Measurements from ENCODE around the gene PRTG. TPM values are rescaled to one million over a fixed set of nuclear protein-coding genes. Genes with fewer than 3 reads are reported as not detected.

Gene PRTG
- total RNA-seq, 2 experiments from 2014 or later: not detected

GRCh38 chr15:55652909-55653495 is 90.0 kb downstream of the PRTG start:
- Mint-ChIP-seq H3K4me3 (no peak overlapping the region), H3K27me3 (ENCODE audit: low read depth) (no peaks in the 10 kb centered on the region), H3K9me3 (no peaks in the 10 kb centered on the region), H3K4me1 (ENCODE audit: low read depth) (no peaks in the 10 kb centered on the region), H3K36me3 (ENCODE audit: low read depth) (no peaks in the 10 kb centered on the region), H3K27ac (no peak overlapping the region)
- DNase-seq: no peak
- CTCF ChIA-PET: no interaction called here
- intact Hi-C loops (cut with micrococcal nuclease): no loop called here

GRCh38 chr15:55652359-55652758 is 90.6 kb downstream of the PRTG start:
- intact Hi-C loops (cut with micrococcal nuclease): no loop called here
- H3K27me3 Mint-ChIP-seq (ENCODE audit: low read depth): no peaks in the 10 kb centered on the region
- H3K9me3 Mint-ChIP-seq: no peaks in the 10 kb centered on the region
- H3K36me3 Mint-ChIP-seq (ENCODE audit: low read depth): no peaks in the 10 kb centered on the region
- H3K27ac Mint-ChIP-seq: no peak overlapping the region
- DNase-seq: no peak
- no peak overlapping the region for H3K4me3 Mint-ChIP-seq
- CTCF ChIA-PET: interaction anchor here (2.2 kb wide), 1 partner anchor 10 kb away, joined by 6 read pairs; no protein-coding TSS in a partner anchor
- H3K4me1 Mint-ChIP-seq (ENCODE audit: low read depth): no peaks in the 10 kb centered on the region

- intact Hi-C loops (cut with micrococcal nuclease): no loop called here
- H3K4me3 Mint-ChIP-seq: no peak overlapping the region
- CTCF ChIA-PET: interaction anchor here (0.7 to 3.2 kb wide), 14 partner anchors 8 to 404 kb away, joined by 3 to 20 read pairs (median 4); no protein-coding TSS in a partner anchor
Measured at GRCh38 chr15:55649058-55649423, 93.9 kb downstream of the PRTG start.

GRCh38 chr15:55638764-55639163 is 104.2 kb downstream of the PRTG start:
- CTCF ChIA-PET: interaction anchor here (0.6 to 1.1 kb wide), 2 partner anchors 113 to 234 kb away, joined by 3 to 5 read pairs; no protein-coding TSS in a partner anchor
- no peak overlapping the region for H3K27ac Mint-ChIP-seq

More at GRCh38 chr15:55649058-55649423, 93.9 kb downstream of the PRTG start:
- no peak for DNase-seq
- H3K4me1 Mint-ChIP-seq (ENCODE audit: low read depth): no peaks in the 10 kb centered on the region
- no peaks in the 10 kb centered on the region for H3K9me3 Mint-ChIP-seq
- no peaks in the 10 kb centered on the region for H3K36me3 Mint-ChIP-seq (ENCODE audit: low read depth)
- no peaks in the 10 kb centered on the region for H3K27me3 Mint-ChIP-seq (ENCODE audit: low read depth)
- H3K27ac Mint-ChIP-seq: no peak overlapping the region

GRCh38 chr15:55637086-55637485 is 105.9 kb downstream of the PRTG start:
- DNase-seq: no peak
- Mint-ChIP-seq H3K4me3 (no peak overlapping the region), H3K36me3 (ENCODE audit: low read depth) (no peaks in the 10 kb centered on the region), H3K27me3 (ENCODE audit: low read depth) (no peaks in the 10 kb centered on the region), H3K4me1 (ENCODE audit: low read depth) (no peaks in the 10 kb centered on the region), H3K27ac (no peak overlapping the region), H3K9me3 (no peaks in the 10 kb centered on the region)
- CTCF ChIA-PET: no interaction called here
- intact Hi-C loops (cut with micrococcal nuclease): no loop called here

More at GRCh38 chr15:55638764-55639163, 104.2 kb downstream of the PRTG start:
- Mint-ChIP-seq H3K4me3 (no peak overlapping the region), H3K9me3 (no peaks in the 10 kb centered on the region), H3K36me3 (ENCODE audit: low read depth) (no peaks in the 10 kb centered on the region), H3K4me1 (ENCODE audit: low read depth) (no peaks in the 10 kb centered on the region), H3K27me3 (ENCODE audit: low read depth) (no peaks in the 10 kb centered on the region)
- intact Hi-C loops (cut with micrococcal nuclease): no loop called here
- no peak for DNase-seq

- DNase-seq: no peak
- Mint-ChIP-seq H3K27ac (no peak overlapping the region), H3K27me3 (ENCODE audit: low read depth) (no peaks in the 10 kb centered on the region), H3K36me3 (ENCODE audit: low read depth) (no peaks in the 10 kb centered on the region), H3K4me3 (no peak overlapping the region), H3K4me1 (ENCODE audit: low read depth) (no peaks in the 10 kb centered on the region), H3K9me3 (no peaks in the 10 kb centered on the region)
- intact Hi-C loops (cut with micrococcal nuclease): no loop called here
- CTCF ChIA-PET: interaction anchor here (0.9 kb wide), 1 partner anchor 15 kb away, joined by 3 read pairs; no protein-coding TSS in a partner anchor
Measured at GRCh38 chr15:55633731-55634130, 109.2 kb downstream of the PRTG start.

- intact Hi-C loops (cut with micrococcal nuclease): no loop called here
- H3K4me3 Mint-ChIP-seq: no peak overlapping the region
- no peaks in the 10 kb centered on the region for H3K36me3 Mint-ChIP-seq (ENCODE audit: low read depth)
- no peaks in the 10 kb centered on the region for H3K9me3 Mint-ChIP-seq
- CTCF ChIA-PET: no interaction called here
- no peaks in the 10 kb centered on the region for H3K27me3 Mint-ChIP-seq (ENCODE audit: low read depth)
- DNase-seq: no peak
- no peak overlapping the region for H3K27ac Mint-ChIP-seq
- no peaks in the 10 kb centered on the region for H3K4me1 Mint-ChIP-seq (ENCODE audit: low read depth)
Measured at GRCh38 chr15:55632434-55632833, 110.5 kb downstream of the PRTG start.

- intact Hi-C loops (cut with micrococcal nuclease): no loop called here
- no peak overlapping the region for H3K4me3 Mint-ChIP-seq
- H3K4me1 Mint-ChIP-seq (ENCODE audit: low read depth): no peaks in the 10 kb centered on the region
- H3K27ac Mint-ChIP-seq: no peak overlapping the region
- H3K27me3 Mint-ChIP-seq (ENCODE audit: low read depth): no peaks in the 10 kb centered on the region
- DNase-seq: no peak
- no peaks in the 10 kb centered on the region for H3K36me3 Mint-ChIP-seq (ENCODE audit: low read depth)
- CTCF ChIA-PET: no interaction called here
- H3K9me3 Mint-ChIP-seq: no peaks in the 10 kb centered on the region
Measured at GRCh38 chr15:55630858-55631257, 112.1 kb downstream of the PRTG start.

GRCh38 chr15:55628369-55628730 is 114.6 kb downstream of the PRTG start:
- Mint-ChIP-seq H3K4me3 (no peak overlapping the region), H3K27me3 (ENCODE audit: low read depth) (no peaks in the 10 kb centered on the region), H3K9me3 (no peaks in the 10 kb centered on the region), H3K36me3 (ENCODE audit: low read depth) (no peaks in the 10 kb centered on the region), H3K27ac (no peak overlapping the region), H3K4me1 (ENCODE audit: low read depth) (no peaks in the 10 kb centered on the region)
- DNase-seq: no peak
- intact Hi-C loops (cut with micrococcal nuclease): no loop called here
- CTCF ChIA-PET: interaction anchor here (0.6 kb wide), 1 partner anchor 36 kb away, joined by 6 read pairs; no protein-coding TSS in a partner anchor

- Mint-ChIP-seq H3K9me3 (no peaks in the 10 kb centered on the region), H3K27ac (no peak overlapping the region)
- CTCF ChIA-PET: interaction anchor here (0.6 kb wide), 1 partner anchor 35 kb away, joined by 6 read pairs; no protein-coding TSS in a partner anchor
Measured at GRCh38 chr15:55627730-55628368, 115.1 kb downstream of the PRTG start.

GRCh38 chr15:55619783-55620182 is 123.2 kb downstream of the PRTG start:
- intact Hi-C loops (cut with micrococcal nuclease): no loop called here
- Mint-ChIP-seq H3K9me3 (no peaks in the 10 kb centered on the region), H3K27ac (no peak overlapping the region), H3K4me1 (ENCODE audit: low read depth) (no peaks in the 10 kb centered on the region), H3K4me3 (no peak overlapping the region), H3K27me3 (ENCODE audit: low read depth) (peaks cover 15% of the 10 kb centered on the region), H3K36me3 (ENCODE audit: low read depth) (no peaks in the 10 kb centered on the region)
- no peak for DNase-seq
- CTCF ChIA-PET: no interaction called here

More at GRCh38 chr15:55627730-55628368, 115.1 kb downstream of the PRTG start:
- no peaks in the 10 kb centered on the region for H3K36me3 Mint-ChIP-seq (ENCODE audit: low read depth)
- H3K27me3 Mint-ChIP-seq (ENCODE audit: low read depth): no peaks in the 10 kb centered on the region
- intact Hi-C loops (cut with micrococcal nuclease): no loop called here
- no peaks in the 10 kb centered on the region for H3K4me1 Mint-ChIP-seq (ENCODE audit: low read depth)
- H3K4me3 Mint-ChIP-seq: no peak overlapping the region
- no peak for DNase-seq

GRCh38 chr15:55618387-55618786 is 124.6 kb downstream of the PRTG start:
- Mint-ChIP-seq H3K27me3 (ENCODE audit: low read depth) (peaks cover 26% of the 10 kb centered on the region), H3K4me3 (no peak overlapping the region), H3K4me1 (ENCODE audit: low read depth) (no peaks in the 10 kb centered on the region), H3K9me3 (no peaks in the 10 kb centered on the region), H3K36me3 (ENCODE audit: low read depth) (no peaks in the 10 kb centered on the region), H3K27ac (no peak overlapping the region)
- intact Hi-C loops (cut with micrococcal nuclease): no loop called here
- CTCF ChIA-PET: interaction anchor here (0.7 to 1.2 kb wide), 3 partner anchors 28 to 874 kb away, joined by 3 to 4 read pairs (median 3); no protein-coding TSS in a partner anchor
- no peak for DNase-seq

GRCh38 chr15:55615445-55615844 is 127.5 kb downstream of the PRTG start:
- intact Hi-C loops (cut with micrococcal nuclease): no loop called here
- H3K4me3 Mint-ChIP-seq: no peak overlapping the region
- no peak overlapping the region for H3K27ac Mint-ChIP-seq
- CTCF ChIA-PET: no interaction called here
- H3K27me3 Mint-ChIP-seq (ENCODE audit: low read depth): peaks cover 32% of the 10 kb centered on the region
- no peak for DNase-seq
- no peaks in the 10 kb centered on the region for H3K4me1 Mint-ChIP-seq (ENCODE audit: low read depth)
- H3K36me3 Mint-ChIP-seq (ENCODE audit: low read depth): no peaks in the 10 kb centered on the region
- no peaks in the 10 kb centered on the region for H3K9me3 Mint-ChIP-seq

All from activated naive CD4-positive, alpha-beta T cell treated with anti-CD3 and anti-CD28 coated beads for 36 hours (primary cell).